ENCODE measurements around the gene TM4SF18.

TM4SF18 gene

GRCh38 chr3:149330609-149331331, 2.7 kb downstream of the TM4SF18 start (continued):
- no peak for TF ChIP-seq ZNF664 (tag by site-specific recombination; IDR thresholded peaks at IDR 0.05)
- TF ChIP-seq ZBTB44 (tag by site-specific recombination; IDR thresholded peaks at IDR 0.05) = no peak
- TF ChIP-seq OSR2 (tag by site-specific recombination; IDR thresholded peaks at IDR 0.05) = no peak
- TF ChIP-seq SETDB1 (IDR thresholded peaks at IDR 0.05; ENCODE audit: insufficient read length, low read length) = no peak
- no peak for TF ChIP-seq MZF1 (tag by site-specific recombination; IDR thresholded peaks at IDR 0.05; ENCODE audit: borderline replicate concordance)
- TF ChIP-seq ZBTB21 (tag by site-specific recombination; IDR thresholded peaks at IDR 0.05) = no peak
- TF ChIP-seq, protein P1, sequence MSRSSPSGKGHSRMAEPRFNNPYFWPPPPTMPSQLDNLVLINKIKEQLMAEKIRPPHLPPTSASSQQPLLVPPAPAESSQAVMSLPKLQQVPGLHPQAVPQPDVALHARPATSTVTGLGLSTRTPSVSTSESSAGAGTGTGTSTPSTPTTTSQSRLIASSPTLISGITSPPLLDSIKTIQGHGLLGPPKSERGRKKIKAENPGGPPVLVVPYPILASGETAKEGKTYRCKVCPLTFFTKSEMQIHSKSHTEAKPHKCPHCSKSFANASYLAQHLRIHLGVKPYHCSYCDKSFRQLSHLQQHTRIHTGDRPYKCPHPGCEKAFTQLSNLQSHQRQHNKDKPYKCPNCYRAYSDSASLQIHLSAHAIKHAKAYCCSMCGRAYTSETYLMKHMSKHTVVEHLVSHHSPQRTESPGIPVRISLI (tag by site-specific recombination; IDR thresholded peaks at IDR 0.05) = no peak

- ChIA-PET POLR2A (no interaction called here), CTCF (interaction anchor here (0.6 kb wide), 2 partner anchors 11 to 167 kb away, joined by 3 to 4 read pairs; no protein-coding TSS in a partner anchor)
Measured at GRCh38 chr3:149327156-149327555, 6.3 kb downstream of the TM4SF18 start.

DNA sequence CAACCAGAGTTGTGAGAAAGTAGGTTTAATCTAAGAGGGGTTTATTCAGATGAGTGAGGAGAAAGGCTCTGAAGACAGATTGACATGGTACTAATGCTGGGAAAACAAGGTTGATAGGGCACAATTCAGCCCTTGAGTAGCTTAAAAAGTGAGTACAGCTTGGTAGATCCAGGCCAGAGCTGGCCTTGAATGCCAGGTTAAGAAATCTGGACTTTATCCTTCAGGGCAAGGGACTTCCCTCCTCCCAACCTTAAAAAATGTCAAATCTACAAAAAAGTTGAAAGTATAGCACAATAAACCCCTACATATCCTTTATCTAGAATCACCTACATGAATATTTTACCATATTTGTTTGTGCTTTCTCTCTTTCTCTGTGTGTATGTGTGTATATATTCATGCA, 7.9 kb downstream of the TM4SF18 start:
- no peak for TF ChIP-seq ZNF214 (tag by site-specific recombination; IDR thresholded peaks at IDR 0.05; ENCODE audit: borderline replicate concordance)
- no peak for TF ChIP-seq FEZF1 (tag by site-specific recombination; IDR thresholded peaks at IDR 0.05)
- TF ChIP-seq ZNF324 (tag by site-specific recombination; IDR thresholded peaks at IDR 0.05) = no peak
- TF ChIP-seq ZNF768 (tag by site-specific recombination; IDR thresholded peaks at IDR 0.05) = no peak
- no peak for TF ChIP-seq ZFP37 (tag by site-specific recombination; IDR thresholded peaks at IDR 0.05)
- TF ChIP-seq ZNF10 (tag by site-specific recombination; IDR thresholded peaks at IDR 0.05) = no peak
- TF ChIP-seq GLI4 (tag by site-specific recombination; IDR thresholded peaks at IDR 0.05) = no peak
- TF ChIP-seq ZNF416 (tag by site-specific recombination; IDR thresholded peaks at IDR 0.05) = no peak
- TF ChIP-seq, protein P2, sequence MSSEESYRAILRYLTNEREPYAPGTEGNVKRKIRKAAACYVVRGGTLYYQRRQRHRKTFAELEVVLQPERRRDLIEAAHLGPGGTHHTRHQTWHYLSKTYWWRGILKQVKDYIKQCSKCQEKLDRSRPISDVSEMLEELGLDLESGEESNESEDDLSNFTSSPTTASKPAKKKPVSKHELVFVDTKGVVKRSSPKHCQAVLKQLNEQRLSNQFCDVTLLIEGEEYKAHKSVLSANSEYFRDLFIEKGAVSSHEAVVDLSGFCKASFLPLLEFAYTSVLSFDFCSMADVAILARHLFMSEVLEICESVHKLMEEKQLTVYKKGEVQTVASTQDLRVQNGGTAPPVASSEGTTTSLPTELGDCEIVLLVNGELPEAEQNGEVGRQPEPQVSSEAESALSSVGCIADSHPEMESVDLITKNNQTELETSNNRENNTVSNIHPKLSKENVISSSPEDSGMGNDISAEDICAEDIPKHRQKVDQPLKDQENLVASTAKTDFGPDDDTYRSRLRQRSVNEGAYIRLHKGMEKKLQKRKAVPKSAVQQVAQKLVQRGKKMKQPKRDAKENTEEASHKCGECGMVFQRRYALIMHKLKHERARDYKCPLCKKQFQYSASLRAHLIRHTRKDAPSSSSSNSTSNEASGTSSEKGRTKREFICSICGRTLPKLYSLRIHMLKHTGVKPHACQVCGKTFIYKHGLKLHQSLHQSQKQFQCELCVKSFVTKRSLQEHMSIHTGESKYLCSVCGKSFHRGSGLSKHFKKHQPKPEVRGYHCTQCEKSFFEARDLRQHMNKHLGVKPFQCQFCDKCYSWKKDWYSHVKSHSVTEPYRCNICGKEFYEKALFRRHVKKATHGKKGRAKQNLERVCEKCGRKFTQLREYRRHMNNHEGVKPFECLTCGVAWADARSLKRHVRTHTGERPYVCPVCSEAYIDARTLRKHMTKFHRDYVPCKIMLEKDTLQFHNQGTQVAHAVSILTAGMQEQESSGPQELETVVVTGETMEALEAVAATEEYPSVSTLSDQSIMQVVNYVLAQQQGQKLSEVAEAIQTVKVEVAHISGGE (tag by site-specific recombination; conservative IDR thresholded peaks at IDR 0.05; ENCODE audit: low read depth) = no peak
- TF ChIP-seq ZNF510 (tag by site-specific recombination; IDR thresholded peaks at IDR 0.05; ENCODE audit: insufficient replicate concordance) = no peak
- no peak for TF ChIP-seq ZNF221 (tag by site-specific recombination; IDR thresholded peaks at IDR 0.05; ENCODE audit: borderline replicate concordance)
- POLR2A ChIA-PET = no interaction called here
- no peaks in the 10 kb centered on the region for H3K4me1 ChIP-seq (ENCODE audit: control insufficient read depth, insufficient read depth, low read length)
- H3K9me3 ChIP-seq (ENCODE audit: control insufficient read depth, insufficient read depth, low read depth, low read length) = no peaks in the 10 kb centered on the region
- H3K4me3 ChIP-seq (ENCODE audit: low read depth, low read length) = no peak overlapping the region
- CTCF ChIA-PET = interaction anchor here (1.4 kb wide), 1 partner anchor 363 kb away, joined by 4 read pairs; no protein-coding TSS in a partner anchor
- no peaks in the 10 kb centered on the region for H3K36me3 ChIP-seq (ENCODE audit: control insufficient read depth in 2 of 2, insufficient read depth in 1 of 2, low read length in 2 of 2)
- H3K27ac ChIP-seq (ENCODE audit: extremely low read depth, low read depth, low read length) = no peak overlapping the region

More at GRCh38 chr3:149327156-149327555, 6.3 kb downstream of the TM4SF18 start:
- Histone ChIP-seq H3K9me3 (ENCODE audit: control insufficient read depth, insufficient read depth, low read depth, low read length) (no peaks in the 10 kb centered on the region), H3K4me1 (ENCODE audit: control insufficient read depth, insufficient read depth, low read length) (no peaks in the 10 kb centered on the region), H3K36me3 (ENCODE audit: control insufficient read depth in 2 of 2, insufficient read depth in 1 of 2, low read length in 2 of 2) (no peaks in the 10 kb centered on the region), H3K4me3 (ENCODE audit: low read depth, low read length) (no peak overlapping the region), H3K27ac (ENCODE audit: extremely low read depth, low read depth, low read length) (no peak overlapping the region)
- TF ChIP-seq ZNF24 (tag by site-specific recombination; IDR thresholded peaks at IDR 0.05) = no peak
- TF ChIP-seq, protein P3, sequence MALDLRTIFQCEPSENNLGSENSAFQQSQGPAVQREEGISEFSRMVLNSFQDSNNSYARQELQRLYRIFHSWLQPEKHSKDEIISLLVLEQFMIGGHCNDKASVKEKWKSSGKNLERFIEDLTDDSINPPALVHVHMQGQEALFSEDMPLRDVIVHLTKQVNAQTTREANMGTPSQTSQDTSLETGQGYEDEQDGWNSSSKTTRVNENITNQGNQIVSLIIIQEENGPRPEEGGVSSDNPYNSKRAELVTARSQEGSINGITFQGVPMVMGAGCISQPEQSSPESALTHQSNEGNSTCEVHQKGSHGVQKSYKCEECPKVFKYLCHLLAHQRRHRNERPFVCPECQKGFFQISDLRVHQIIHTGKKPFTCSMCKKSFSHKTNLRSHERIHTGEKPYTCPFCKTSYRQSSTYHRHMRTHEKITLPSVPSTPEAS (tag by site-specific recombination; IDR thresholded peaks at IDR 0.05) = no peak
- no peak for TF ChIP-seq ZNF792 (tag by site-specific recombination; IDR thresholded peaks at IDR 0.05)
- no peak for TF ChIP-seq ZNF23 (tag by site-specific recombination; IDR thresholded peaks at IDR 0.05; ENCODE audit: borderline replicate concordance)
- no peak for TF ChIP-seq ZBTB8A (tag by site-specific recombination; IDR thresholded peaks at IDR 0.05)
- no peak for TF ChIP-seq ZNF561 (tag by site-specific recombination; IDR thresholded peaks at IDR 0.05; ENCODE audit: borderline replicate concordance)

All from HEK293 (cell line).